Measurements from ENCODE around the gene UIMC1.

DNA sequence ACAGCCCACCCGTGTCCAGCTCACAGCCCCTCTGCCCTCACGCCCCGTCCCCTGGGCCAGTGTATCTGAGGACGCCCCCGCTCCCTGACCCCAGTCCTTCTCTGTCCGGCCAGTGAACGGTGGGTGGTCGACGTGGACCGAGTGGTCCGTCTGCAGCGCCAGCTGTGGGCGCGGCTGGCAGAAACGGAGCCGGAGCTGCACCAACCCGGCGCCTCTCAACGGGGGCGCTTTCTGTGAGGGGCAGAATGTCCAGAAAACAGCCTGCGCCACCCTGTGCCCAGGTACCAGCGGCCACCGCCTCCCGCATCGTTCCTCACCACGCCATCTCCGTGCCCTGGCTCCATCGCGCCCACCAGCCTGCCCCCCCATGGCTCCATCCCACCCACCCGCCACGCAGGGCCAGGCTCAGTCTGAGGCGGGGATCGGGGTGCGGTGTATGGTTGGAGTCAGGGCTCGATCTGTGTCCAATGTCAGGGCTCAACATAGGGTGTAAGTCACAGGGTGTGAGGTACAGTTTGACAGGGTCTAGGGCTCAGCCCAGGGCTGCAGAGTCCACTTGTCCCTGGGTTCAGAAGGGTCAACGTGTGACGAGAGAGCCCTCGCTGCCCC is 137.0 kb downstream of the UIMC1 start:
- TF ChIP-seq, protein P1, sequence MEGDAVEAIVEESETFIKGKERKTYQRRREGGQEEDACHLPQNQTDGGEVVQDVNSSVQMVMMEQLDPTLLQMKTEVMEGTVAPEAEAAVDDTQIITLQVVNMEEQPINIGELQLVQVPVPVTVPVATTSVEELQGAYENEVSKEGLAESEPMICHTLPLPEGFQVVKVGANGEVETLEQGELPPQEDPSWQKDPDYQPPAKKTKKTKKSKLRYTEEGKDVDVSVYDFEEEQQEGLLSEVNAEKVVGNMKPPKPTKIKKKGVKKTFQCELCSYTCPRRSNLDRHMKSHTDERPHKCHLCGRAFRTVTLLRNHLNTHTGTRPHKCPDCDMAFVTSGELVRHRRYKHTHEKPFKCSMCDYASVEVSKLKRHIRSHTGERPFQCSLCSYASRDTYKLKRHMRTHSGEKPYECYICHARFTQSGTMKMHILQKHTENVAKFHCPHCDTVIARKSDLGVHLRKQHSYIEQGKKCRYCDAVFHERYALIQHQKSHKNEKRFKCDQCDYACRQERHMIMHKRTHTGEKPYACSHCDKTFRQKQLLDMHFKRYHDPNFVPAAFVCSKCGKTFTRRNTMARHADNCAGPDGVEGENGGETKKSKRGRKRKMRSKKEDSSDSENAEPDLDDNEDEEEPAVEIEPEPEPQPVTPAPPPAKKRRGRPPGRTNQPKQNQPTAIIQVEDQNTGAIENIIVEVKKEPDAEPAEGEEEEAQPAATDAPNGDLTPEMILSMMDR (IDR thresholded peaks at IDR 0.05): no peak
- TF ChIP-seq POLR2AphosphoS5 (IDR thresholded peaks at IDR 0.05): no peak
- TF ChIP-seq POLR2A (IDR thresholded peaks at IDR 0.05; ENCODE audit: low read depth): no peak

Data from esophagus muscularis mucosa (tissue), 3 donors.